Effector memory CD4-positive, alpha-beta T cell (primary cell): ENCODE data around the gene SLC25A38.
"Not testable (repeated sequence)": the region's sequence is repeated elsewhere in the genome, so short reads cannot be mapped to it uniquely, and the experiment has no call there.

Experiments used
- DNase-seq, 3 donors: peaks; one replicate each; pipeline ENCODE4 v3.0.0-alpha.2; 2020
- H3K27ac ChIP-seq: 2 replicates; pipeline ENCODE4 v1.7.0; 2013; ENCODE audit warnings: mild to moderate bottlenecking, low read length, moderate library complexity; ENCODE audit not compliant: insufficient read depth, poor library complexity, severe bottlenecking
- H3K27me3 ChIP-seq: replicated peaks from 2 replicates; pipeline ENCODE4 v1.7.0; 2013; ENCODE audit warnings: mild to moderate bottlenecking, low read length; ENCODE audit not compliant: insufficient read depth, control insufficient read depth, poor library complexity, severe bottlenecking
- H3K36me3 ChIP-seq: 2 replicates; pipeline ENCODE4 v1.7.0; 2013; ENCODE audit warnings: mild to moderate bottlenecking, low read length, moderate library complexity; ENCODE audit not compliant: control insufficient read depth, insufficient read depth
- H3K4me1 ChIP-seq: 2 replicates; pipeline ENCODE4 v1.7.0; 2013; ENCODE audit warnings: low read length, mild to moderate bottlenecking; ENCODE audit not compliant: control insufficient read depth, insufficient read depth, poor library complexity, severe bottlenecking
- H3K4me3 ChIP-seq: 2 replicates; pipeline ENCODE4 v1.7.0; 2013; ENCODE audit warnings: low read length, low read depth, mild to moderate bottlenecking; ENCODE audit not compliant: insufficient read depth, poor library complexity, severe bottlenecking
- H3K9me3 ChIP-seq: 2 replicates; pipeline ENCODE4 v1.7.0; 2013; ENCODE audit warnings: mild to moderate bottlenecking, low read length, moderate library complexity; ENCODE audit not compliant: control insufficient read depth

Gene SLC25A38

DNA sequence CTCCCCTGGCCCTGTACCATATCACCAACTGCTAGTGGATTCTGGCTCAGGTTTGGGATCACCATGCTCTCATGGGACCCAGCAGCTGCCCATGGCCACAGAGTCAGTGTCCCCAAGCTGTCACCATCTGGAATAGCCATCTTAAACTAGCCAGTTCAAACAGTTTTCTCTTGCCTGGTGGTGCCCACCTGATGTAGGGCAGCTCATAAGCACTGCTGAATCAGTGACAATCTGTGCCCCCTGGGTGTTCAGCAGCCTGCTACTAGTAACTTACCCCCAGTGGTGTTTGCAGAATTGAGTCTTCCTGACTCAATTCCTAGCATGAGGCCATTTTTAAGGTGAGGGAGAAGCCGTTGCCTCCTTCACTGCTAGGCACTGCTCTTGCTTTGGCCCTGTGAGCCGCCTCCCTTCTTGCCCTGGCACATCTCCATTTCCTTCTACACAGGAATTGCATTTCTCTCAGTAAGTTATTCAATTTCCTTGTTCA is 31.3 kb downstream of the SLC25A38 start:
- H3K27ac ChIP-seq = no peak overlapping the region
- H3K36me3 ChIP-seq = peaks cover 48% of the 10 kb centered on the region
- DNase-seq = no peak
- no peaks in the 10 kb centered on the region for H3K9me3 ChIP-seq
- H3K27me3 ChIP-seq = no peaks in the 10 kb centered on the region
- H3K4me3 ChIP-seq = no peak overlapping the region
- H3K4me1 ChIP-seq = peaks cover 1% of the 10 kb centered on the region

- H3K9me3 ChIP-seq, H3K27ac ChIP-seq, H3K4me1 ChIP-seq, DNase-seq, H3K4me3 ChIP-seq, H3K27me3 ChIP-seq: not testable (repeated sequence)
- H3K36me3 ChIP-seq = peaks cover 40% of the 10 kb centered on the region
Observed at GRCh38 chr3:39415302-39415701, 32.1 kb downstream of the SLC25A38 start.

GRCh38 chr3:39415983-39416382 is 32.8 kb downstream of the SLC25A38 start:
- no peak for DNase-seq
- H3K27me3 ChIP-seq = no peaks in the 10 kb centered on the region
- no peaks in the 10 kb centered on the region for H3K9me3 ChIP-seq
- H3K4me1 ChIP-seq = no peaks in the 10 kb centered on the region
- no peak overlapping the region for H3K27ac ChIP-seq
- H3K36me3 ChIP-seq = peaks cover 33% of the 10 kb centered on the region
- H3K4me3 ChIP-seq = no peak overlapping the region

DNA sequence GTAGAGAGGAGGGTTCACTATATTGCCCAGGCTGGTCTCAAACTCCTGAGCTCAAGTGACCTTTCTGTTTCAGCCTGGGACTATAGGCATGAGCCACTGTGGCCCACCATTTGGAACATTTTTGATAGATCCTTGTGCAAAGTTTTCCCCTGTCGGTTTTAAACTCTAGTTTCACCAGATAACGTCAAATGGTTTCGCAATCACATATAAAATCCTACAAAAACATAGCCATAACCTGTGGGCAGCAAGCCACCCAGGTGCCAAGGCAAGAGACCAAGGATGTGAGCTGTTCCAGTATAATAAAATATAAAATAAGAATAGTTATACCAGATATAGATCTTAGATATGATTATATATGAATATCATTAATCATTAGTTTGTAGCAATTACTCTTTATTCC is 33.8 kb downstream of the SLC25A38 start:
- H3K9me3 ChIP-seq, H3K27ac ChIP-seq, H3K4me3 ChIP-seq, H3K27me3 ChIP-seq, DNase-seq, H3K4me1 ChIP-seq: not testable (repeated sequence)
- H3K36me3 ChIP-seq = peaks cover 24% of the 10 kb centered on the region

DNA sequence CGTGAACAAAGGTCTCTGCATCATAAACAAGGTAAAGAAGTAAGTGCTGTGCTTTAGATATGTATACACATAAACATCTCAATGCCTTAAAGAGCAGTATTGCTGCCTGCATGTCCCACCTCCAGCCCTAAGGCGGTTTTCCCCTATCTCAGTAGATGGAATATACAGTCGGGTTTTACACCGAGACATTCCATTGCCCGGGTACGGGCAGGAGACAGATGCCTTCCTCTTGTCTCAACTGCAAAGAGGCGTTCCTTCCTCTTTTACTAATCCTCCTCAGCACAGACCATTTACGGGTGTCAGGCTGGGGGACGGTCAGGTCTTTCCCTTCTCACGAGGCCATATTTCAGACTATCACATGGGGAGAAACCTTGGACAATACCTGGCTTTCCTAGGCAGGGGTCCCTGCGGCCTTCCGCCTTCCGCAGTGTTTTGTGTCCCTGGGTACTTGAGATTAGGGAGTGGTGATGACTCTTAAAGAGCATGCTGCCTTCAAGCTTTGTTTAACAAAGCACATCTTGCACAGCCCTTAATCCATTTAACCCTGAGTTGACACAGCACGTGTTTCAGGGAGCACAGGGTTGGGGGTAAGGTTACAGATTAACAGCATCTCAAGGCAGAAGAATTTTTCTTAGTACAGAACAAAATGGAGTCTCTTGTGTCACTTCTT is 35.5 kb downstream of the SLC25A38 start:
- H3K27me3 ChIP-seq, H3K36me3 ChIP-seq, H3K27ac ChIP-seq, H3K4me1 ChIP-seq, DNase-seq, H3K9me3 ChIP-seq, H3K4me3 ChIP-seq: not testable (repeated sequence)

GRCh38 chr3:39419742-39420315 is 36.7 kb downstream of the SLC25A38 start:
- Histone ChIP-seq H3K36me3 (no peaks in the 10 kb centered on the region), H3K4me1 (no peaks in the 10 kb centered on the region), H3K27ac (no peak overlapping the region), H3K27me3 (no peaks in the 10 kb centered on the region), H3K4me3 (no peak overlapping the region), H3K9me3 (no peaks in the 10 kb centered on the region)
- no peak for DNase-seq

DNA sequence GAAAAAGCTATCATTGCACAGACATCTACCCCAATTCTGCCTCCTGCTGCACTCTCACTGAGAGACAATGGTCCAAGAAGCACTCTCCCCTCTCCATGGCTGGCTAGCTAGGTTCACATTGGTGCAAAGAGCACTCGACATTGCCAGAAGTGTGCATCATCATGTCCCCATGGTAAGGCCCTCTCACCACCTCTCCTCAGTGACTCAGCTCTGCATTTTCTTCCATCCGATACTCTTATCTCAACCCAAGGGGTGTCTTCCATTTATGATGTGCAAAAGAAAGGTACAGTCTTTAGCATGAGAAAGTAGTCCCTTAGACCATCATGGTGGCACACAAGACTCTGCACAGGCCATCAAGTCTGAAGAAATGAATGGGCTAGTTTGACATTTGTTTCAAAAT is 37.4 kb downstream of the SLC25A38 start:
- Histone ChIP-seq H3K9me3 (no peaks in the 10 kb centered on the region), H3K27ac (no peak overlapping the region), H3K4me1 (no peaks in the 10 kb centered on the region), H3K27me3 (no peaks in the 10 kb centered on the region), H3K36me3 (no peaks in the 10 kb centered on the region), H3K4me3 (no peak overlapping the region)
- no peak for DNase-seq

- H3K27ac ChIP-seq = no peak overlapping the region
- no peaks in the 10 kb centered on the region for H3K4me1 ChIP-seq
- no peaks in the 10 kb centered on the region for H3K36me3 ChIP-seq
- no peaks in the 10 kb centered on the region for H3K9me3 ChIP-seq
- DNase-seq = no peak
- no peak overlapping the region for H3K4me3 ChIP-seq
- no peaks in the 10 kb centered on the region for H3K27me3 ChIP-seq
Observed at GRCh38 chr3:39423436-39423970, 40.3 kb downstream of the SLC25A38 start.

- Histone ChIP-seq H3K27me3 (no peaks in the 10 kb centered on the region), H3K4me3 (no peak overlapping the region), H3K27ac (no peak overlapping the region), H3K9me3 (no peaks in the 10 kb centered on the region), H3K4me1 (no peaks in the 10 kb centered on the region), H3K36me3 (no peaks in the 10 kb centered on the region)
- no peak for DNase-seq
Observed at GRCh38 chr3:39426312-39426711, 43.1 kb downstream of the SLC25A38 start.

- DNase-seq = no peak
- H3K36me3 ChIP-seq = no peaks in the 10 kb centered on the region
- H3K27me3 ChIP-seq = no peaks in the 10 kb centered on the region
- no peaks in the 10 kb centered on the region for H3K9me3 ChIP-seq
- no peaks in the 10 kb centered on the region for H3K4me1 ChIP-seq
- H3K27ac ChIP-seq = no peak overlapping the region
- H3K4me3 ChIP-seq = no peak overlapping the region
Observed at GRCh38 chr3:39427506-39427905, 44.3 kb downstream of the SLC25A38 start.
